CD14-positive monocyte (primary cell): ENCODE measurements around the gene SPAG16. TPM values are rescaled to one million over a fixed set of nuclear protein-coding genes. Genes with fewer than 3 reads are reported as not detected.
"Not testable (repeated sequence)": the region's sequence is repeated elsewhere in the genome, so short reads cannot be mapped to it uniquely, and the experiment has no call there.

Experiments used
- DNase-seq, 3 donors: peaks; one replicate each; pipeline ENCODE4 v3.0.0-alpha.2; 2011 to 2022
- H2AFZ ChIP-seq: 2 replicates; pipeline ENCODE4 v1.6.0; 2012; ENCODE audit warnings: mild to moderate bottlenecking, low read depth, low read length, inconsistent platforms; ENCODE audit not compliant: insufficient read depth, poor library complexity, severe bottlenecking
- H3K27ac ChIP-seq, 2 donors: 1 replicate in 1 of 2; 2 replicates in 1 of 2; pipeline ENCODE4 v1.5.1; 2012 to 2013; ENCODE audit warnings: low read length in 2 of 2, control low read depth in 1 of 2, inconsistent platforms in 1 of 2, low read depth in 1 of 2, mild to moderate bottlenecking in 1 of 2
- H3K27me3 ChIP-seq, 2 donors: one replicate each; pipeline versions ENCODE4 v1.6.0 to v1.6.1; 2011 to 2013; ENCODE audit warnings: low read length in 2 of 2; ENCODE audit not compliant: control insufficient read depth in 2 of 2, insufficient read depth in 2 of 2
- H3K36me3 ChIP-seq, 2 donors: replicated peaks in 1 of 2; 1 replicate in 1 of 2; 2 replicates in 1 of 2; pipeline versions ENCODE4 v1.5.1 to v1.6.1; 2012 to 2013; ENCODE audit warnings: low read length in 2 of 2, control low read depth in 1 of 2, inconsistent platforms in 1 of 2, mild to moderate bottlenecking in 1 of 2; ENCODE audit not compliant: insufficient read depth in 2 of 2, control insufficient read depth in 1 of 2
- H3K4me1 ChIP-seq, 2 donors: 1 replicate in 1 of 2; 2 replicates in 1 of 2; pipeline versions ENCODE4 v1.5.1 to v1.6.1; 2012 to 2013; ENCODE audit warnings: low read length in 2 of 2, control low read depth in 1 of 2, inconsistent platforms in 1 of 2, mild to moderate bottlenecking in 1 of 2, moderate library complexity in 1 of 2; ENCODE audit not compliant: insufficient read depth in 2 of 2, control insufficient read depth in 1 of 2
- H3K4me2 ChIP-seq: replicated peaks from 2 replicates; pipeline ENCODE3; 2012; ENCODE audit warnings: low read length, moderate library complexity, mild to moderate bottlenecking; ENCODE audit not compliant: poor library complexity, severe bottlenecking; ENCODE audit errors: extremely low read depth
- H3K4me3 ChIP-seq, 3 experiments: fragments of 200-600 bp in 1 of 3; sonication (generic) in 1 of 3; replicated peaks in 1 of 3; 1 replicate in 2 of 3; 2 replicates in 1 of 3; pipeline ENCODE4 v1.5.1; 2011 to 2013; ENCODE audit warnings: low read length in 3 of 3, mild to moderate bottlenecking in 3 of 3, control low read depth in 2 of 3, low read depth in 2 of 3, inconsistent platforms in 1 of 3, moderate library complexity in 1 of 3
- H3K79me2 ChIP-seq: 2 replicates; pipeline ENCODE4 v1.6.0; 2012; ENCODE audit warnings: mild to moderate bottlenecking, control low read depth, inconsistent platforms, low read length, moderate library complexity; ENCODE audit not compliant: insufficient read depth
- H3K9ac ChIP-seq: 2 replicates; pipeline ENCODE4 v1.6.0; 2017; ENCODE audit warnings: low read length, mild to moderate bottlenecking; ENCODE audit not compliant: insufficient read depth, poor library complexity, severe bottlenecking
- H3K9me3 ChIP-seq, 2 donors: replicated peaks in 1 of 2; 1 replicate in 1 of 2; 2 replicates in 1 of 2; pipeline versions ENCODE4 v1.5.1 to v1.6.1; 2012 to 2013; ENCODE audit warnings: low read length in 2 of 2, control low read depth in 1 of 2; ENCODE audit not compliant: control insufficient read depth in 1 of 2, insufficient read depth in 1 of 2
- H4K20me1 ChIP-seq: 2 replicates; pipeline ENCODE4 v1.6.0; 2012; ENCODE audit warnings: mild to moderate bottlenecking, low read length, control low read depth, moderate library complexity; ENCODE audit not compliant: insufficient read depth
- H3K27ac Mint-ChIP-seq, 7 donors: one replicate each; pipeline ENCODE4 v1.8.0; 2020; ENCODE audit warnings: mild to moderate bottlenecking in 7 of 7, mixed read lengths in 7 of 7, moderate library complexity in 6 of 7, inconsistent platforms in 2 of 7
- H3K27me3 Mint-ChIP-seq, 3 donors: one replicate each; pipeline ENCODE4 v1.8.0; 2021 to 2022; ENCODE audit warnings: low read depth in 3 of 3, mild to moderate bottlenecking in 3 of 3, mixed read lengths in 3 of 3, moderate library complexity in 3 of 3, inconsistent platforms in 1 of 3
- H3K36me3 Mint-ChIP-seq, 2 donors: one replicate each; pipeline ENCODE4 v1.8.0; 2020; ENCODE audit warnings: mixed read lengths in 2 of 2, inconsistent platforms in 1 of 2, mild to moderate bottlenecking in 1 of 2
- H3K4me1 Mint-ChIP-seq: one replicate; pipeline ENCODE4 v1.8.0; 2020; ENCODE audit warnings: mild to moderate bottlenecking, mixed read lengths
- H3K4me3 Mint-ChIP-seq, 2 donors: one replicate each; pipeline ENCODE4 v1.8.0; 2020; ENCODE audit warnings: mild to moderate bottlenecking in 2 of 2, mixed read lengths in 2 of 2, moderate library complexity in 1 of 2
- H3K9me3 Mint-ChIP-seq, 7 donors: one replicate each; pipeline ENCODE4 v1.8.0; 2020 to 2022; ENCODE audit warnings: mixed read lengths in 7 of 7, mild to moderate bottlenecking in 6 of 7, moderate library complexity in 6 of 7, inconsistent platforms in 2 of 7
- WGBS: methylation state at CpG from one replicate; pipeline ENCODE4 v1.1.5; 2013; ENCODE audit warnings: missing lambda C conversion rate; ENCODE audit not compliant: insufficient coverage; 5-methylcytosine and 5-hydroxymethylcytosine counted together
- intact Hi-C, 2 donors: fragments of 100-400 bp; cut with micrococcal nuclease; formaldehyde crosslinking; loops; one replicate each; pipeline versions ENCODE4 v1.15.0 to v1.15.1; 2023
- polyA plus RNA-seq, 3 donors: library from polyadenylated mRNA; depleted of rRNA in 1 of 3; unstranded in 2 of 3; stranded (reverse) in 1 of 3; fragments of 300-500 nt in 2 of 3; fragments of >200 nt in 1 of 3; fragmentation: Illumina TruSeq in 2 of 3; gene quantifications; 1 replicate in 2 of 3; 2 replicates in 1 of 3; pipeline ENCODE4 v1.2.3, GENCODE V29; 2012 to 2021
- TF ChIP-seq, protein P1 (sequence below): fragments of 200-600 bp; IDR thresholded peaks from one replicate; pipeline ENCODE4 v1.8.0; 2022; ENCODE audit warnings: antibody characterized with exemption, mild to moderate bottlenecking

SPAG16 gene
- polyA plus RNA-seq, 3 donors, result 0.12 to 0.30 TPM; not detected in 1

DNA sequence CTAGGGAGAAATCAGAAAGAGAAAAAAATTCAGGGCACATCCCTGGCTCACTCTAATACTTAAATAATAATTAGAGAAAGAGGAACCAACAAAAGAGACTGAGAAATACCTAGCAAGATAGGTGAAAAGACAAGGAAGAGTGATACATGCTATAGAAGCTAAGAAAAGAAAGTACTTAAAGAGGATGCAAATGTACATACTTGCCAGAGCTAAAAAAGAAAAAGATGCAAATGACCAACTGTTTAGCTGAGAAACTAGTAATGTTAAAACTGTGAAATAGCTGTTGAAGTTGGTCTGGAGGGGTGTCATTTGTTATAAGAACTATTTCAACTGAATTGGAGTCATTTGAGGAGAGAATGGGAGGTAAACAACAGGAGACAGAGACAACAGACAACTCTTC is 412.2 kb downstream of the SPAG16 start:
- H3K9me3 ChIP-seq, result peaks cover 3 to 17% of the 10 kb centered on the region in 2 donors
- DNase-seq, result no peak
- H3K79me2 ChIP-seq, result no peaks in the 10 kb centered on the region
- no peaks in the 10 kb centered on the region for H3K27me3 ChIP-seq
- no peak overlapping the region for H3K27ac ChIP-seq
- H3K36me3 ChIP-seq, result no peaks in the 10 kb centered on the region
- no peak overlapping the region for H2AFZ ChIP-seq
- TF ChIP-seq, protein P1, sequence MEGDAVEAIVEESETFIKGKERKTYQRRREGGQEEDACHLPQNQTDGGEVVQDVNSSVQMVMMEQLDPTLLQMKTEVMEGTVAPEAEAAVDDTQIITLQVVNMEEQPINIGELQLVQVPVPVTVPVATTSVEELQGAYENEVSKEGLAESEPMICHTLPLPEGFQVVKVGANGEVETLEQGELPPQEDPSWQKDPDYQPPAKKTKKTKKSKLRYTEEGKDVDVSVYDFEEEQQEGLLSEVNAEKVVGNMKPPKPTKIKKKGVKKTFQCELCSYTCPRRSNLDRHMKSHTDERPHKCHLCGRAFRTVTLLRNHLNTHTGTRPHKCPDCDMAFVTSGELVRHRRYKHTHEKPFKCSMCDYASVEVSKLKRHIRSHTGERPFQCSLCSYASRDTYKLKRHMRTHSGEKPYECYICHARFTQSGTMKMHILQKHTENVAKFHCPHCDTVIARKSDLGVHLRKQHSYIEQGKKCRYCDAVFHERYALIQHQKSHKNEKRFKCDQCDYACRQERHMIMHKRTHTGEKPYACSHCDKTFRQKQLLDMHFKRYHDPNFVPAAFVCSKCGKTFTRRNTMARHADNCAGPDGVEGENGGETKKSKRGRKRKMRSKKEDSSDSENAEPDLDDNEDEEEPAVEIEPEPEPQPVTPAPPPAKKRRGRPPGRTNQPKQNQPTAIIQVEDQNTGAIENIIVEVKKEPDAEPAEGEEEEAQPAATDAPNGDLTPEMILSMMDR, result no peak
- Mint-ChIP-seq H3K36me3 (no peaks in the 10 kb centered on the region), H3K4me1 (no peaks in the 10 kb centered on the region), H3K27ac (no peak overlapping the region), H3K4me3 (no peak overlapping the region), H3K9me3 (peaks cover 0 to 8% (median 2%) of the 10 kb centered on the region in 7 donors), H3K27me3 (peaks cover 0 to 2% (median 0%) of the 10 kb centered on the region in 3 donors)
- no peak overlapping the region for H3K9ac ChIP-seq
- H3K4me2 ChIP-seq, result no peak overlapping the region
- no peaks in the 10 kb centered on the region for H3K4me1 ChIP-seq
- H3K4me3 ChIP-seq, result no peak overlapping the region
- intact Hi-C loops, result no loop called here
- no peaks in the 10 kb centered on the region for H4K20me1 ChIP-seq

DNA sequence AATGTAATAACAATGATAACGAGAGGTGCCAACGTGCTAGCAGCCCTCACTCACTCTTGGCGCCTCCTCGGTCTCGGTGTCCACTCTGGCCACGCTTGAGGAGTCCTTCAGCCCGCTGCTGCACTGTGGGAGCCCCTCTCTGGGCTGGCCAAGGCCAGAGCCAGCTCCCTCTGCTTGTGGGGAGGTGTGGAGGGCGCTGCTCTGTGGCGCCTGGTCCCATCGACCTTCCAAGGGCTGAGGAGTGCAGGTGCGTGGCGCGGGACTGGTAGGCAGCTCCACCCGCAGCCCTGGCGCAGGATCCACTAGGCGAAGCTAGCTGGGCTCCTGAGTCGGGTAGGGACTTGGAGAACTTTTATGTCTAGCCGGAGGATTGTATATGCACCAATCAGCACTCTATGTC is 417.1 kb downstream of the SPAG16 start:
- H3K4me2 ChIP-seq, H3K36me3 ChIP-seq, H3K36me3 Mint-ChIP-seq, intact Hi-C loops, H3K27me3 Mint-ChIP-seq, H2AFZ ChIP-seq, H3K27ac Mint-ChIP-seq, H3K27me3 ChIP-seq, H3K27ac ChIP-seq, H3K4me3 ChIP-seq, H3K4me1 Mint-ChIP-seq, H3K4me3 Mint-ChIP-seq, H4K20me1 ChIP-seq, H3K79me2 ChIP-seq, DNase-seq, H3K9ac ChIP-seq, H3K4me1 ChIP-seq: not testable (repeated sequence)
- H3K9me3 ChIP-seq, result peaks cover 16 to 20% of the 10 kb centered on the region in 2 donors
- H3K9me3 Mint-ChIP-seq, result peaks cover 0 to 20% (median 7%) of the 10 kb centered on the region in 7 donors
- 99% methylated on average over 13 of the region's 18 CpGs for WGBS
